ENCODE measurements around the gene ENAH.

ENAH gene

GRCh38 chr1:225460737-225461532, 192.0 kb downstream of the ENAH start:
- H3K4me2 ChIP-seq (ENCODE audit: low read depth, low read length, poor library complexity, severe bottlenecking) = no peak overlapping the region
- H3K27ac ChIP-seq (ENCODE audit: low read depth, low read length) = no peak overlapping the region
- no peak overlapping the region for H3K4me3 ChIP-seq (ENCODE audit: insufficient read depth, low read length, poor library complexity, severe bottlenecking)
- H4K20me1 ChIP-seq (ENCODE audit: low read depth, low read length) = no peaks in the 10 kb centered on the region
- H3K36me3 ChIP-seq (ENCODE audit: low read length) = no peaks in the 10 kb centered on the region
- H3K79me2 ChIP-seq (ENCODE audit: insufficient read depth, low read length) = no peaks in the 10 kb centered on the region
- H3F3A ChIP-seq (ENCODE audit: insufficient read depth) = no peaks in the 10 kb centered on the region
- no peak overlapping the region for H2AFZ ChIP-seq (ENCODE audit: low read depth, low read length, severe bottlenecking)
- no peaks in the 10 kb centered on the region for H3K9me3 ChIP-seq (ENCODE audit: insufficient read depth, low read length)
- H3K27me3 ChIP-seq (ENCODE audit: low read length) = no peaks in the 10 kb centered on the region
- no peak for TF ChIP-seq EZH2phosphoT487 (conservative IDR thresholded peaks at IDR 0.05; ENCODE audit: low read length)
- TF ChIP-seq, protein P1, sequence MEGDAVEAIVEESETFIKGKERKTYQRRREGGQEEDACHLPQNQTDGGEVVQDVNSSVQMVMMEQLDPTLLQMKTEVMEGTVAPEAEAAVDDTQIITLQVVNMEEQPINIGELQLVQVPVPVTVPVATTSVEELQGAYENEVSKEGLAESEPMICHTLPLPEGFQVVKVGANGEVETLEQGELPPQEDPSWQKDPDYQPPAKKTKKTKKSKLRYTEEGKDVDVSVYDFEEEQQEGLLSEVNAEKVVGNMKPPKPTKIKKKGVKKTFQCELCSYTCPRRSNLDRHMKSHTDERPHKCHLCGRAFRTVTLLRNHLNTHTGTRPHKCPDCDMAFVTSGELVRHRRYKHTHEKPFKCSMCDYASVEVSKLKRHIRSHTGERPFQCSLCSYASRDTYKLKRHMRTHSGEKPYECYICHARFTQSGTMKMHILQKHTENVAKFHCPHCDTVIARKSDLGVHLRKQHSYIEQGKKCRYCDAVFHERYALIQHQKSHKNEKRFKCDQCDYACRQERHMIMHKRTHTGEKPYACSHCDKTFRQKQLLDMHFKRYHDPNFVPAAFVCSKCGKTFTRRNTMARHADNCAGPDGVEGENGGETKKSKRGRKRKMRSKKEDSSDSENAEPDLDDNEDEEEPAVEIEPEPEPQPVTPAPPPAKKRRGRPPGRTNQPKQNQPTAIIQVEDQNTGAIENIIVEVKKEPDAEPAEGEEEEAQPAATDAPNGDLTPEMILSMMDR (IDR thresholded peaks at IDR 0.05; ENCODE audit: insufficient read depth, low read length, poor library complexity, severe bottlenecking) = no peak
- H3K9ac ChIP-seq (ENCODE audit: low read length) = no peak overlapping the region
- H3K9me2 ChIP-seq (replicated peaks; ENCODE audit: insufficient read depth, low read length) = no peaks in the 10 kb centered on the region

DNA sequence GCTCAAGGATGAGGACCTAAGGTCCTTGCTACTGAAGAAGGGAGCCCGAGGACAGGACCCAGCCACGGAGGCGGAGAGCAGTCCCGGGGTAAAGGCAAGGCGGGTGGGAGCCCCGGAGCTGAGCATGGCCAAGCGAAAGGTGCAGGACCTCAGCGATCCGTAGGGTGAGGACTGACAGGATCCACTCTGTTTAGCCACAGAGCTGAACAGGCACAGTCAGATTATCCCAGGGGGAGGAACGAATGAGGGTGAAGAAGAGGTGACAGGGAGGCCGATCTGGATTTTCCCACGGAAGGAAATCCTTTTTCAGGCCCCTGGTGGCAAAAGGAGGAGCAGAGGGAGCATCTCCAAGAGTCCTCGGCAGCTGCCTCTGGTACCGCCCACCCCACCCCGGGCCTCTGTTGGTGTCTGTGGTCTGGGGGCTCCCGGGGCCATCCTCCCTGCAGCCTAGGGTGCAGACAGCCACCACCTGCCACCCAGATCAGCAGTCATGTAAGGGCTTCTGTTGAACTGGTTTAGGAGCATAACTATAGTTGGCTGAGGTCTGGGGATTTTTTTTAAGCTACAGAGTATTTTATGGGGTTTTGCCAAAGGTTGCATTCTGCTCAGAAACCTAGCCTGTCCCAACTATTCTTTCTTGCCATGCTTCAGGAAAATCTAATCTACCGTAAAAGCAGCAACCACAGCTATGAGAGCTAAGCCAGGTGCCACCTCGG, 192.7 kb downstream of the ENAH start:
- Histone ChIP-seq H3K4me3 (ENCODE audit: insufficient read depth, low read length, poor library complexity, severe bottlenecking) (no peak overlapping the region), H3K79me2 (ENCODE audit: insufficient read depth, low read length) (no peaks in the 10 kb centered on the region), H3K36me3 (ENCODE audit: low read length) (no peaks in the 10 kb centered on the region), H3K27ac (ENCODE audit: low read depth, low read length) (no peak overlapping the region), H3K9ac (ENCODE audit: low read length) (no peak overlapping the region), H3K27me3 (ENCODE audit: low read length) (no peaks in the 10 kb centered on the region), H3K9me2 (replicated peaks; ENCODE audit: insufficient read depth, low read length) (no peaks in the 10 kb centered on the region), H2AFZ (ENCODE audit: low read depth, low read length, severe bottlenecking) (no peak overlapping the region), H3K9me3 (ENCODE audit: insufficient read depth, low read length) (no peaks in the 10 kb centered on the region), H3K4me2 (ENCODE audit: low read depth, low read length, poor library complexity, severe bottlenecking) (no peak overlapping the region), H4K20me1 (ENCODE audit: low read depth, low read length) (no peaks in the 10 kb centered on the region), H3F3A (ENCODE audit: insufficient read depth) (no peaks in the 10 kb centered on the region)
- TF ChIP-seq, protein P1 (IDR thresholded peaks at IDR 0.05; ENCODE audit: insufficient read depth, low read length, poor library complexity, severe bottlenecking) = no peak
- no peak for TF ChIP-seq EZH2phosphoT487 (conservative IDR thresholded peaks at IDR 0.05; ENCODE audit: low read length)

DNA sequence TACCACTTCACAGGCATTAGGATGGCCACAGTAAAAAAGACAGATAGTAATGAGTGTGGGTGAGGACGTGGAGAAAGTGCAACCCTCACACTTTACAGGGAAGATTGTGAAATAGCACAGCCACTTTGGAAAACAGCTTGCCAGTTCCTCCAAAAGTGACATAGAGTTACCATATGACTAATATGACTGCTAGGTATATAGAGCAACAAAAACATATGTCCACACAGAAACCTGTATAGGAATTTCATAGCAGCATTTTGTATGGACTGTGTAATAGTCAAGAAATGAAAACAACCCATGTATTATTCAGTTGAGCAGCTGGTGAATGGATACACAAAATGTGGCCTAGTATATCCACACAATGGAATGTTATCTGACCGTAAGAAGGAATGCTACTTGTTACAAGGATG, 194.7 kb downstream of the ENAH start:
- no peaks in the 10 kb centered on the region for H4K20me1 ChIP-seq (ENCODE audit: low read depth, low read length)
- H3K9me3 ChIP-seq (ENCODE audit: insufficient read depth, low read length) = no peaks in the 10 kb centered on the region
- H2AFZ ChIP-seq (ENCODE audit: low read depth, low read length, severe bottlenecking) = no peak overlapping the region
- H3K4me2 ChIP-seq (ENCODE audit: low read depth, low read length, poor library complexity, severe bottlenecking) = no peak overlapping the region
- no peaks in the 10 kb centered on the region for H3K79me2 ChIP-seq (ENCODE audit: insufficient read depth, low read length)
- H3K27ac ChIP-seq (ENCODE audit: low read depth, low read length) = no peak overlapping the region
- no peak overlapping the region for H3K4me3 ChIP-seq (ENCODE audit: insufficient read depth, low read length, poor library complexity, severe bottlenecking)
- H3K36me3 ChIP-seq (ENCODE audit: low read length) = no peaks in the 10 kb centered on the region
- no peaks in the 10 kb centered on the region for H3F3A ChIP-seq (ENCODE audit: insufficient read depth)
- TF ChIP-seq, protein P1 (IDR thresholded peaks at IDR 0.05; ENCODE audit: insufficient read depth, low read length, poor library complexity, severe bottlenecking) = no peak
- TF ChIP-seq EZH2phosphoT487 (conservative IDR thresholded peaks at IDR 0.05; ENCODE audit: low read length) = no peak
- no peaks in the 10 kb centered on the region for H3K9me2 ChIP-seq (replicated peaks; ENCODE audit: insufficient read depth, low read length)
- H3K9ac ChIP-seq (ENCODE audit: low read length) = no peak overlapping the region
- H3K27me3 ChIP-seq (ENCODE audit: low read length) = no peaks in the 10 kb centered on the region
